ENCODE data around the gene SMAD2. TPM values are rescaled to one million over a fixed set of nuclear protein-coding genes. Genes with fewer than 3 reads are reported as not detected.

The SMAD2 gene
- total RNA-seq, 1 donor from 2014 or later, result 144 TPM

- no peak overlapping the region for H3K4me2 ChIP-seq (ENCODE audit: low read length)
- no peak overlapping the region for H3K27ac Mint-ChIP-seq (ENCODE audit: unreplicated experiment)
- H3K27me3 ChIP-seq (ENCODE audit: insufficient read depth, low read length), result no peaks in the 10 kb centered on the region
- FAIRE-seq, result no peak
- H3K4me1 Mint-ChIP-seq (ENCODE audit: low read depth, unreplicated experiment), result peaks cover 4% of the 10 kb centered on the region
- no peaks in the 10 kb centered on the region for H4K20me1 ChIP-seq (ENCODE audit: insufficient read depth, low read length)
- H3K36me3 Mint-ChIP-seq (ENCODE audit: low read depth, unreplicated experiment), result peaks cover 4% of the 10 kb centered on the region
- no peak overlapping the region for H3K4me3 ChIP-seq (ENCODE audit: insufficient read depth, low read depth, low read length)
- DNase-seq (ENCODE audit: low read depth), result no peak
- H3K27me3 Mint-ChIP-seq (ENCODE audit: low read depth, unreplicated experiment), result no peaks in the 10 kb centered on the region
- H3K27ac ChIP-seq (ENCODE audit: low read depth, low read length), result no peak overlapping the region
- no peak overlapping the region for H3K4me3 Mint-ChIP-seq (ENCODE audit: unreplicated experiment)
- no peak for TF ChIP-seq EZH2 (IDR thresholded peaks at IDR 0.05; ENCODE audit: insufficient read depth, low read length)
- no peak for TF ChIP-seq CTCF (IDR thresholded peaks at IDR 0.05; ENCODE audit: insufficient read depth, low read depth, low read length)
- no peaks in the 10 kb centered on the region for H3K79me2 ChIP-seq (ENCODE audit: insufficient read depth, low read length)
- H3K4me1 ChIP-seq (ENCODE audit: insufficient read depth, low read length), result no peaks in the 10 kb centered on the region
- no peak overlapping the region for H3K9ac ChIP-seq (ENCODE audit: low read length)
- no peaks in the 10 kb centered on the region for H3K36me3 ChIP-seq (ENCODE audit: insufficient read depth, low read length)
- no peaks in the 10 kb centered on the region for H3K9me3 Mint-ChIP-seq (ENCODE audit: unreplicated experiment)
- H3K9me3 ChIP-seq (ENCODE audit: insufficient read depth, low read depth, low read length), result no peaks in the 10 kb centered on the region
- H2AFZ ChIP-seq (ENCODE audit: low read depth, low read length), result no peak overlapping the region
These were observed 113.3 kb downstream of the SMAD2 start for GRCh38 chr18:47817017-47817794.

- Histone ChIP-seq H3K27ac (ENCODE audit: low read depth, low read length) (no peak overlapping the region), H3K4me2 (ENCODE audit: low read length) (no peak overlapping the region), H2AFZ (ENCODE audit: low read depth, low read length) (no peak overlapping the region), H3K4me1 (ENCODE audit: insufficient read depth, low read length) (no peaks in the 10 kb centered on the region), H3K9ac (ENCODE audit: low read length) (no peak overlapping the region), H3K9me3 (ENCODE audit: insufficient read depth, low read depth, low read length) (no peaks in the 10 kb centered on the region), H3K27me3 (ENCODE audit: insufficient read depth, low read length) (no peaks in the 10 kb centered on the region), H4K20me1 (ENCODE audit: insufficient read depth, low read length) (no peaks in the 10 kb centered on the region), H3K4me3 (ENCODE audit: insufficient read depth, low read depth, low read length) (no peak overlapping the region), H3K79me2 (ENCODE audit: insufficient read depth, low read length) (no peaks in the 10 kb centered on the region), H3K36me3 (ENCODE audit: insufficient read depth, low read length) (no peaks in the 10 kb centered on the region)
- no peak for TF ChIP-seq CTCF (IDR thresholded peaks at IDR 0.05; ENCODE audit: insufficient read depth, low read depth, low read length)
- no peak for TF ChIP-seq EZH2 (IDR thresholded peaks at IDR 0.05; ENCODE audit: insufficient read depth, low read length)
- H3K4me1 Mint-ChIP-seq (ENCODE audit: low read depth, unreplicated experiment), result peaks cover 4% of the 10 kb centered on the region
- FAIRE-seq (no peak), DNase-seq (ENCODE audit: low read depth) (peak; percentile 18)
- no peaks in the 10 kb centered on the region for H3K27me3 Mint-ChIP-seq (ENCODE audit: low read depth, unreplicated experiment)
- H3K4me3 Mint-ChIP-seq (ENCODE audit: unreplicated experiment), result no peak overlapping the region
- peaks cover 4% of the 10 kb centered on the region for H3K36me3 Mint-ChIP-seq (ENCODE audit: low read depth, unreplicated experiment)
- peak overlapping the region; percentile 23 for H3K27ac Mint-ChIP-seq (ENCODE audit: unreplicated experiment)
- H3K9me3 Mint-ChIP-seq (ENCODE audit: unreplicated experiment), result no peaks in the 10 kb centered on the region
These were observed 114.8 kb downstream of the SMAD2 start for GRCh38 chr18:47815486-47816270.

Data from astrocyte (in vitro differentiated cells and primary cell).